SHP77 (cell line): ENCODE measurements around the gene TMEM178A.

Experiments used
- DNase-seq, 2 experiments: peaks; one replicate each; lab custom pipeline; 2025; lab: John Stamatoyannopoulos, UW

The TMEM178A gene

DNA sequence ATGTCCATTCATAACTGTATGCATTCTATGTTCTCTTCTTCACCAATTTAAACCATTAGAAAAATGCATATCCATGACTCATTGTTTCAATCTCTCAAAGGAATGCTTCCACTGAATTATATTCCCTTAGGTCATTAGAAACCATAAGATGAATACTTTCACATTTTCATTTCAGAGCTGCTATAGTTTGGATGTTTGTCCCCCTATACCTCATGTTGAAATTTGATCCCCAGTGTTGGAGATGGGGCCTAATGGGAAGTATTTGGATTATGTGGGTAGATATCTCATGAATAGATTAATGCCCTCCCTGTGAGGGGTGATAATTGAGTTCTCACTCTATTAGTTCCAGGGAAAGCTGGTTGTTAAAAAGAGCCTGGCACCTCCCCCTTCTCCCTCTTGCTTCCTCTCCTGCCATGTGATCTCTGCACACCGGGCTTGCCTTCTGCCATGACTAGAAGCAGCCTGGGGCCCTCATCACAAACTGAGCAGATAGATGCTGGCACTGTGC lies 77.6 kb downstream of the TMEM178A start:
- no peak for DNase-seq

DNA sequence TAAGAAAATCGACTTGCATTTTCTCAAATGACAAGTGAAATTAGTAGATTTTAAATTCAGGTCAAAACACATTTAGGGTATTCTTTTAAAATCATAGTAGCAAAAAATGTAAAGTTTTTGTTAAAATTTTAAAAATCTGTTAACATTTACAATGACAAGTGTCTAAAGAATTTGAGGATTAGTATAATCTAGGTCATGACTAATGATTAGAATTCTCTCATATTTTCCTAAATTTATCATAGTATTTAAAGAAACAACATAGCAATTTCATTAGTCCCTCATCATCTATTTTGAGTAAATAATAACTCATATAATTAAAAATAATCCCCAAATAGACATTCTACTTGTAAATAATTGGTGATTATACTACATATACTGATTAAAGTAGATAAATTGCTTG lies 89.7 kb downstream of the TMEM178A start:
- DNase-seq = no peak

DNA sequence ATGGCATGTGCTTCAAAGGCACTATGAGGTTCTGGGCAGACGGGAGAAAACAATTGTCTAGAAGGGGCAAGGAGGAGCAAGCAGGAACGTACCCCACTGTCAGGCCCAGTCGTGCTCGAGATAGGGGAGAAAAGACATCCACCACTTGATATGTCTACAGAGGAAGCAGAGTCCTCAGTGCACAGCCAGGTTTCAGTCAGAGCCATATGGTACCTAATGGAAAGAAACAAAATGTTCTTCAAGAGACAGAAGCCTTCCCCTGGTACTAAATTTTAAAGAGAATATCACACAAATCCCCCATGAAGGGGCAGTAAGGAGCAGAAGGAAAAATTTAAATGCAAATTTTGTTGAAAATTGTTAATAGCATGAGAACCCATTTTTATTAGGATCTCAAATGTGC lies 91.4 kb downstream of the TMEM178A start:
- DNase-seq = no peak

DNA sequence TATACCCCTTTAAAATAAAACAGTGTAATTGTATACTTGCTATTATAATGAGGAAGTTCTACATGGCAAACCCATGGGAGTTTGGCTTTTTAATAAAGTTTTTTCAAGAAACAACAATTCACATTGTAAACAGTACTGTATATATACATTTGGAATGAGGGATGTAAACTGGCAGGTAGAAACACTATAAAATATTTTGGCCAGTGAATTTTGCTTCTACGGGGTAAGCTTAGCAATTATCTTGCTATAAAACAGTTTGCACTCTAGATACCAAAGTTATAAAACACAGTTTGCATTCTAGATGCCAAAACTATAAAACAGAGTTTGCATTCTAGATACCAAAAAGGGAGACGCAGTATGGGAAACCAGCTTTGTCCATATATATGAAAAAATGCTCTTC lies 96.7 kb downstream of the TMEM178A start:
- no peak for DNase-seq
